ENCODE measurements around the gene TSC22D3.
A peak's percentile ranks its signal among the peaks of the same experiment; 100 is the strongest.
"Not testable (repeated sequence)": the region's sequence is repeated elsewhere in the genome, so short reads cannot be mapped to it uniquely, and the experiment has no call there.

TSC22D3 gene

GRCh38 chrX:107677909-107678308 is 97.7 kb downstream of the TSC22D3 start:
- no peak for DNase-seq

GRCh38 chrX:107677501-107677901 is 98.1 kb downstream of the TSC22D3 start:
- DNase-seq, result no peak

DNA sequence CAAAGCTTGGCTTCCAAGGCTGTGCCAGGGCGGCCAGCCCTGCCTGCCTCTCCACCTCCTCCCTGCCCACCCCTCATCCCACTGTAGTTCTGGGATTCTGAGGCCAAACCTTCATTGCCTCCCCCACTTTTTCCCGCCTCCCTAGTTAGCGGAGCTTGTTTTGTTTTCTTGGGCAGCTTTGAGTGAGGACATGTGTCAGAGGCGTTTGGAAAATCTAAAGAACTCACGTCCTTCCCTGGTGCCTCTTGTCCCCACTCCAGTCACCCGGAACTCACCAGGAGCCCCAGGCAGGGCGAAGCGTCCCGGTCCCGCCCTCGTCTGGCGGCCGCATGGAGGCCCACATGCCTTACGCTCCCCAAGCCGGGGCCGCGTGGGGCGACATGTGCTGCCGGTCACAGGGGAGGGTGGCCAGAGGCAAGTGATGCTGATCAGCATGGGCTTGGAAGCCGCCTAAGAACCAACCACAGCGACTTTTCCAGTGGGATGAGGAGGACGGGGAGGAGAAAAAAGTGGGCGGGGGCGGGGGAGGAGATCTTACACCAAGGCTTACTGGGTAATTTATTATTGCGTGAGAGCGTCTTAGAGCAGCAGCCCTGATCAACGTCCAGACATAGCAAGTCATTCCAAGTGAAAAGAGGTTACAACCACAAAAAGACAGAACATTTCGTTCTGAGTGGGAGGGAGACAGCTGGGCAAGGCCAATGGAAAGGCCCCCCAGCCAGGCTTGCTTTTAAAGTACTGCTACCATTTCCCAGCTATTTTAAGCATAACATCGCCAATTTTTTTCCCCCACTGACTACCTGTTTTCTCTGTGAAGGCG is 98.8 kb downstream of the TSC22D3 start:
- DNase-seq, result peak; percentile 79

GRCh38 chrX:107675823-107676555 is 99.6 kb downstream of the TSC22D3 start:
- no peak for DNase-seq

- no peak for DNase-seq
Measured at GRCh38 chrX:107675365-107675654, 100.3 kb downstream of the TSC22D3 start.

DNA sequence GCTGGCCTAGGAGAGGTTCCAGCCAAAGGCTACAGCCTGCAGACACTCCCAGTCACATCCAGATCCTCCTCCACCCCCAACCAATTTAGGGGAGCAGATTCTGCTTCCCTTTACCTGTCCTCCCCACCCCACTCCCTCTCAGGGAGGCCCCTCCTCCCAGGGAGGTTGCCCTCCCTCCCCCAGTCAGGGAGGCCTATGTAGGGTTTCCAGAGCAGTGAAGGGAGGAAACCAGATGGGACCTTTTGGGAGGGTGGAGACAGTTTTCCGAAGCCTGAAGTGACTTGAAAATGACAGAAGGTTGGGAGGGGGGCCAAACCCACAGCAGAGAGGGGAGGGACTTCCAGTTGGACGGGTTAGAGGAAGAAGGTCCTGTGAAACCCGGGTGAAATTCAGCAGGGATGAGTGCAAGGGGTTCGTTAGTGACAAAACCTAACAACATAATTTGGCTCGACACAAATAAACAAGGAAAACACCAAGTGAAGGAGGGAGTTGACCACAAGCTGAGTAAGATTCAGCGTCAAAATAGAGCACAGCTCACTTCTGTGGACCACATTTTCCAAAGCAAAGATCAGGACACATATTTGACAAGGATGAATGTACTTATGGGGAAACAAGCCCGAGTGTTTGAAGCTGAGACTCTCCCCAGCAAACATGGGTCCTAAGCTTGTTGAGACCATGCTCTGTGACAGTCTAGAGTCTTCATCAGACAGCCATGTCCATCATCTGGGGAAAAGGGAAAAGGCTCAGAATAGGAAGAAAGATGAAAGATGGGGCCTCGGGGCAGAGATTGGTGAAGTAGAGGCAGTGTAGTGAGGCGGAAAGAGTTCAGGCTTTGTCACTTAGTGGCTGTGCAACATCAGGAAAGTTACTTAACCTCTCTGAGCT is 100.9 kb downstream of the TSC22D3 start:
- DNase-seq, result no peak

DNA sequence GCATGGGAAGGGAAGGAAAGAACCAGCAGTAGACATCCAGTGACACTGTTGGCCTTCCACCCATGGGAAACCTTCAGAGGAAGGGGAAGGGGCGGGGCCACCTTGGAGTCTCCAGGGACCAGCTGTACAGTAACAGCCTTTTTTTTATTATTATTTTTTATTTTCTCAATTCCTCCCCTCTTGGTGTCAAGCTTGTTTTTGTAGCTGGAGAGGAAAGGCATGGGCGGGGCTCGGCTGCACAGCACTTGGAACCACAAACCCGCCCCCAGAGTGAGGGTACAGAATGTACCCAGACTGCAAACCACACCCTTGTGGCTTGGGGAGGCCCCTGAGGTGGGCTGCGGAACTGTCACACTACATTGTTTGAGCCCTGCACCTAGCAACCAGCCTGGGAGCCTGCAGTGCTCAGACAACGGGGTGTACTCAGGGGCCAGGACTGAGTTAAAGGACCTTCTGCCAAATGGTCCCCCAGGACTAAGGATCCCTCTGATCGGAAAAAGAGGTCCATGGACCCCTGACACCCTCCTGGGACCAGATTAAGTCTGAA is 101.6 kb downstream of the TSC22D3 start:
- peak; percentile 56 for DNase-seq

DNA sequence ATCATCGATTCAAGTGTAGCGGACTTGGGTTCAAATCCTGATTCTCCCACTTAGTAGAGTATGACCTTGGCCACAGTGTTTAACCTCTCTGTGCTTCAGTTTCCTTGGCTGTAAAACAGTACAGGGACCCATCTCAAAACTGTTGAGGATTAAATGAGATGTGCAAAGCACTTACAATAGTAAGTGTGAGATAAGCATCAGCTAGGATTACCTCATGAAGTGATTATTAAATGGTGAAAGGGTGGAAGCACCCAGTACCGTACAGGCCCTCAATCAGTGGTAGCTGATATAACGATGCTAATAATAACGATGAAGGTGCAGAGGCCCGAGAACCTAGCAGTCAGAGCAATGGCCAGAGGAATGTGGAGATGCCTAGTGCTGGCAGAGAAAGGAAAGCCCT is 102.2 kb downstream of the TSC22D3 start:
- no peak for DNase-seq

DNA sequence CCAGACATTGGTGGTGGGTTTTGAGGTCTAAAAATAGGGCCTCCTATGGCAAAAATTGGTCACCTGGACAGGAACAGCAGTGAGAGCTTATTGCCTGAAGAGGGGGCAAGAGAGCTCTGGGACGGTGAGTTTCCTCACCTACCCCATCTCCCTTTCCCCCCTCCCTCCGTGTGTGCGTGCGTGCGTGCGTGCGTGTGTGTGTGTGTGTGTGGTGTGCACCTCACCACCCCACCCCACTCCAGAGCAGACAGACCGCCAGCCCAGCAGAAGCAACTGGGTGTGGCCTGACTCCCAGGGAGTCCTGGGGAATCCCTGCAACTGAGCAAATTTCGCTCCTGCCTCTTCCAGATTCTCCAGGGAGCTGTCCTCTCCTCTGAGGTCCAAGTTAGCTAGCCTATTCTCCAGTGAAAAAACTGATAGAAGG is 102.6 kb downstream of the TSC22D3 start:
- peak; percentile 89 for DNase-seq

- peak; percentile 30 for DNase-seq
Measured at GRCh38 chrX:107671256-107671655, 104.3 kb downstream of the TSC22D3 start.

DNA sequence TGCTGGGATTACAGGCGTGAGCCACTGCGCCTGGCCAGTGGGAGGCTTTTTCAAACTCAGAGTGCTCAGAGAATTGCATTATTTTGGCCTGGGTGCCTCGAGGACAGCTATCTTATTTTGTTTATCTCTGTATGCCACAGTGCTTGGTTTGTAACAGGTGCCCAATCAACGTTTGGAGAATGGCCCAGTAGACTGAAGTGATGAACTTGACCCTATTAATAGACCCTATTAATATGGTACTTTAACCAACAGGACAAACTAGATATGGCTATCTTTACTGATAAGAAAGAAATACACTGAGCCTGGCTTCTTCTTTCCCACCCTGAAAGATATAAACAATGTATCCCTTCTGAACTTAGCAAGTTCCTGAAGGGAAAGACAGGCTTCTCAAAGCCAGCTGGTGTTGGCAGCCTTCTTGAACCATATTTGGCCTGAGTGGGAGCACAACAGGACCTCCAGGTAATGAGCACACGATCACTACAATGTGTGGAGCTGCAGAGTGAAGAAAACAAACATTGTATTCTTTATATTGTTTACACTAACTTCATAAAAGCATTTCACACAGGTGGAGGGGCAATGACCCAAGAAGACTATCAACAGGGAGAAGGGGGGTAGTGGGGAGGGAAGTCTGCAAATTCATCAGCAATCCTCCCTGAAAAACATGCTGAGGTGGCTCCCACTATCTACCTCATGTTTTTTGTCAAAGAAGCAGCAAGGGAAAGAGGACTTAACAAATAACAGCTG is 105.5 kb downstream of the TSC22D3 start:
- DNase-seq, result no peak

GRCh38 chrX:107669261-107669660 is 106.3 kb downstream of the TSC22D3 start:
- DNase-seq, result no peak

DNA sequence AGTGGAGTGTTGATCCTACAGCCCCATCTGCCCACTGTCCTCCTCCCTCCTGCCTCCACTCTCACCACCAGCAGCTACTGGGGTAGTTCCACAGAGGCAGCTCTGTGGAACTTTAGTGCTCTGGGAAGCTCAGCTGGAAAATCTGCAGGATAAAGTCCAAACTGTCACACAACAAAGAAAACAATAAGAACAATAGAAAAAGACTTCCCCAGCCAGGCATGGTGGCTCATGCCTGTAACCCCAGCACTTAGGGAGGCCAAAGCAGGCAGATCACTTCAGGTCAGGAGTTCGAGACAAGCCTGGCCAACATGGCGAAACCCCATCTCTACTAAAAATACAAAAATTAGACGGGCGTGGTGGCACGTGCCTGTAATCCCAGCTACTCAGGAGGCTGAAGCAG is 106.9 kb downstream of the TSC22D3 start:
- not testable (repeated sequence) for DNase-seq

DNA sequence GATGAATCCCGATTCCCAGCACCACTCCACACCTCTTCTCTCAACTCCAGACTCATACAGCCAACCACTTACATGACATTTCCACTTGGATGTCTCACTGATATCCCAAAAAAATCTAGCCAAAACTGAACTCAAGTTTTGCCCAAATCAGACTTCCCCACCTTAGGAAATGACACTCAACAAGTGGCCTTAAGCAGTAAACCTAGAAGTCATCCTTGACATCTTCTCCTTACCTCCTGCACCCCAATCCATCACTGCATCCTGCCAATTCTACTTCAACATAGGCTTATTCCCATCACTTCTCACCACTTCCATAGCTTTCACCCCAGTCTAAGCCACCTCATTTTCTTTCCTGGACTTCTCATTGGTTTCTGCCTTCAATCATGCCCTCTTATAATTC is 108.2 kb downstream of the TSC22D3 start:
- no peak for DNase-seq

GRCh38 chrX:107666931-107667330 is 108.7 kb downstream of the TSC22D3 start:
- DNase-seq, result no peak
